Esophagus muscularis mucosa (tissue), 4 donors: ENCODE results near the gene ANK2.

Source experiments
- CTCF ChIP-seq, 3 experiments: fragments of 200-600 bp in 2 of 3; fragments of 450-650 bp in 1 of 3; sonication (generic) in 2 of 3; IDR thresholded peaks; one replicate each; pipeline ENCODE4 v1.5.1; 2017 to 2019; ENCODE audit warnings: antibody characterized with exemption in 3 of 3, mild to moderate bottlenecking in 2 of 3, moderate library complexity in 1 of 3
- EP300 ChIP-seq: sonication (generic); formaldehyde crosslinking; IDR thresholded peaks from one replicate; pipeline ENCODE4 v1.6.1; 2017; ENCODE audit warnings: antibody characterized with exemption
- POLR2A ChIP-seq: fragments of 450-650 bp; IDR thresholded peaks from one replicate; pipeline ENCODE4 v1.6.1; 2017; ENCODE audit warnings: antibody characterized with exemption, moderate library complexity, mild to moderate bottlenecking, low read depth
- POLR2AphosphoS5 ChIP-seq, 2 donors: sonication (generic); formaldehyde crosslinking; IDR thresholded peaks; one replicate each; pipeline ENCODE4 v1.6.1; 2017; ENCODE audit warnings: antibody characterized with exemption in 2 of 2

GRCh38 chr4:113077575-113077974, 28.1 kb downstream of the ANK2 start:
- TF ChIP-seq POLR2A (no peak), CTCF (IDR thresholded peaks at IDR 0.05) (no peak), EP300 (no peak), POLR2AphosphoS5 (IDR thresholded peaks at IDR 0.05) (no peak)
